Renal cortex interstitium (tissue), 11 donors: Measurements from ENCODE around the gene RYR1. TPM values are rescaled to one million over a fixed set of nuclear protein-coding genes. Genes with fewer than 3 reads are reported as not detected.
"Not testable (repeated sequence)": the region's sequence is repeated elsewhere in the genome, so short reads cannot be mapped to it uniquely, and the experiment has no call there.

Source experiments
- DNase-seq, 11 donors: peaks; one replicate each; pipeline ENCODE4 v3.0.0-alpha.2; 2013; ENCODE audit warnings: low read depth in 9 of 11, low spot score in 4 of 11; ENCODE audit errors: extremely low read depth in 1 of 11
- polyA plus RNA-seq, 3 donors: library from polyadenylated mRNA; unstranded; fragments of 120-200 nt; gene quantifications; one replicate each; pipeline ENCODE4 v1.2.1, GENCODE V29; 2013; ENCODE audit not compliant: insufficient read length in 3 of 3

Gene RYR1
- polyA plus RNA-seq, 3 donors = 4.4 to 7.1 (median 5.3) TPM

- DNase-seq = no peak
Observed at GRCh38 chr19:38478273-38478971, 44.9 kb downstream of the RYR1 start.

GRCh38 chr19:38482496-38482895 is 49.0 kb downstream of the RYR1 start:
- no peak for DNase-seq

- DNase-seq = no peak
Observed at GRCh38 chr19:38483016-38483630, 49.6 kb downstream of the RYR1 start.

GRCh38 chr19:38484747-38485146 is 51.3 kb downstream of the RYR1 start:
- DNase-seq = no peak

- DNase-seq = no peak
Observed at GRCh38 chr19:38485541-38486285, 52.2 kb downstream of the RYR1 start.

- no peak for DNase-seq
Observed at GRCh38 chr19:38486731-38487336, 53.3 kb downstream of the RYR1 start.

GRCh38 chr19:38488096-38488495 is 54.6 kb downstream of the RYR1 start:
- no peak for DNase-seq

- no peak for DNase-seq
Observed at GRCh38 chr19:38488776-38489481, 55.4 kb downstream of the RYR1 start.

- no peak for DNase-seq
Observed at GRCh38 chr19:38490861-38491260, 57.4 kb downstream of the RYR1 start.

- DNase-seq = no peak
Observed at GRCh38 chr19:38492181-38492813, 58.8 kb downstream of the RYR1 start.

GRCh38 chr19:38494379-38494778 is 60.9 kb downstream of the RYR1 start:
- DNase-seq = no peak

- not testable (repeated sequence) for DNase-seq
Observed at GRCh38 chr19:38495375-38495774, 61.9 kb downstream of the RYR1 start.

GRCh38 chr19:38496116-38496515 is 62.6 kb downstream of the RYR1 start:
- no peak for DNase-seq

GRCh38 chr19:38496603-38497487 is 63.4 kb downstream of the RYR1 start:
- DNase-seq = peak in 1 of 11 donors; percentile 27

- DNase-seq = no peak
Observed at GRCh38 chr19:38497907-38498306, 64.4 kb downstream of the RYR1 start.

- DNase-seq = no peak
Observed at GRCh38 chr19:38499532-38499931, 66.0 kb downstream of the RYR1 start.

GRCh38 chr19:38500450-38500849 is 67.0 kb downstream of the RYR1 start:
- DNase-seq = no peak
